ENCODE data around the gene CNR2.

- TF ChIP-seq CTCF (IDR thresholded peaks at IDR 0.05; ENCODE audit: low read length) (no peak), EZH2 (optimal IDR thresholded peaks at IDR 0.05; ENCODE audit: low read depth, low read length) (no peak)
These were observed 50.5 kb downstream of the CNR2 start for GRCh38 chr1:23862640-23863039.
